Measurements from ENCODE around the gene ABCA12.

Gene ABCA12

DNA sequence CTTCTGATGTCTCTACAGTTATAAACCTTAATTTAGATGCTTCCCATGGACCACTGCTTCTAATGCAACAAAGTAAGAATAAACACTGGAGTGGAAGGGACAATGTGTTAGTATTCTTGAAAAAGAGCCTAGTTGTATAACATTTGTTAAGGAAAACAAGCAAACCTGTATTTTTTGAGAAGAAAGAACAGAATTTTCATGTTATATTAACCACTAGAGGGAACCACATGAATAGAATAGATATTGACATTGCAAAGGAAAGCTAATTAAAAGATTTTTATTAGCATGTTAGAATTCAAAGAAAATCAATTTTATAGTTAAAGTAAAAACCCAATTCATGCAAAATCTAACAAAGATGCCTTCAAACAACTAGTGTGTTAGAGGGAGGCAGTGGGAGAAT lies 177.7 kb downstream of the ABCA12 start:
- DNase-seq (ENCODE audit: low read depth, low spot score): no peak

DNA sequence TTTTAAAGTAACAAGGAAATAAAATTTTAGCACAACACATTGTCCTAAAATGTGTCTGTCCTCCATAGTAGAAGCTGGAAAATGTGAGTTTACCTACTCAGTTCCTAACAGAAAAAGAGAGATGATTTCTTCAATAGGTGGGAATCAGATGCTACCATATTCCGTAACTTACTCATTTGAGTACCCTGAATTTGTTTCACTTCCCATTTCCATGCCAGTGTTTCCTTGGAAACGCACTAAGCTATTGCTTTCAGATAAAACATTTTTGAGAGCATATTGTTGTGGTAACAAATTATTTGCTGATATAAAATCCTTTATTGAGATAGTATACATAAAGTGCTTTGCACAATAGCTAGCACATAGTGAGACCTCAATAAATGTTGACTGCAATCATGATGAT lies 191.5 kb downstream of the ABCA12 start:
- DNase-seq (ENCODE audit: low read depth, low spot score): no peak

DNA sequence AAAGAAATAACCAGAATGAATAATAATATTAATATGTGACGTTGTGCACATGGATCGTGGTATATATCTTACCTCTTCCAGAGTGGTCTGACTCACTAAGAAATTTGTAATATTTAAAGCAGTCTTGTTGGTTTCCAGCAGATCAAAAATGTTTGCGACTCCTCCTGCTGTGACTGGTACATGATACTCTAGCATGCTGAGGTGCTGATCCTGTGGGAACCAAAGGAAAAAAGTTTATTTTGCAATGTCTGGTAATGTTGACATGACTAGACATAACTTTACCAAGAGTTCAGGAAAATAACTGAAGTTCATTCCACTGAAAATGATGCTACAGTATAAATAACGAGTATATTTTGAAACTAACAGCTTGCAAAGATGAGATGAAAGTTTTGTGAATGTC lies 204.4 kb downstream of the ABCA12 start:
- DNase-seq (ENCODE audit: low read depth, low spot score): no peak

DNA sequence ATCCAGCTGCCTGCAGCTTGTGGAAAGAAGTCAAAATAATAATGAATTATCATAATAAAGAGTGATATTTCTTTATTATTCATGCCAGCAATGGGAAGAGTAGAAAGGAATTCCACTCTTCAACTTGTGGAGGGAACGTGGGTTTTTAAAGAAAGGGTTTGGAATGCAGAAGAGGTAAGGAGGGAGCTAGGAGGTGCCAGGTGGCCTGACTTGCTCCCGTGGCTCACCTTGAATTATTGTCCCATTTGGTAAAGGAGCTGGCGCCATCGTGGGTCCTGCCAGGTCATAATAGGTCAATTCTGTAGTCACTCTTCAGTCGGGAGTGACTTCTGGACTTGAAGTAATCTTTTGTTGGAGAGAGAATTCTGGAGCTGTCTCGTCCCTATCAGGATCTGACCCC lies 233.8 kb downstream of the ABCA12 start:
- DNase-seq (ENCODE audit: low read depth, low spot score): no peak

DNA sequence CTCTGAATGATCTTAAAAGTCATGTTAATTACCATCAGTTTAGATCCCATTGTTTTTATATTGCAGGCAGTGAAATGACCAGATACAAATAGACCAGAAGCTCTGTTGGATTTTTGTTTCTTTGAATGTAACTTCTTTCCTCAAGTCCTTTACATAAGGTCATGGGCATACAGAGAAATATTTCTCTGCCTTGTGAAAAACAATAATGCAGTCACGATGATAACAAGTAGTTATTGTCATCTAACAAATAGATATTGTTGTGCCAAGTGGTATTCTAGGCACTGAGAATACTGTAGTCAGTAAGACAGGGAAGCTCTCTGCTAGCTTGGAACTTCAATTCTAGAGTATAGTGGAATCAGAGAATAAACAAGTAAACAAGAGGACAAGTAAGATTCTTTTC lies 234.2 kb downstream of the ABCA12 start:
- no peak for DNase-seq (ENCODE audit: low read depth, low spot score)

DNA sequence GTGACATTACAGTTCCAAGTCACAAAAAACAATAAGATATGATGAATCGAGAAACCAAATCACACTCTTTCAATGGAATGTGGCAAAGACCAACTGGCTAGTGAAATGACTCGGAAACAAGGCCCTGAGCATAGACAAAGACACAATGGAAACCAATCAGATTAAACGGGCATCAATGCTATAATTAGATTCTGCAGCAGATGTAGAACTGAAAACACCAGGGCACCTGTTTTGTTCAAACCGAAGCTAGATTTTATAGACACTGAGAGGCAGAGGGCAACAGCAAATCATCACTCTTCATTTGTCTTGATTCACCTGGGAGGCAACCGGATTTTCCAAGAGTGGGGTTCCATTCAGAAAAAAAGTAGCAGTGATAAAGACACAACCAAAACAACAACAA lies 236.1 kb downstream of the ABCA12 start:
- DNase-seq (ENCODE audit: low read depth, low spot score): no peak

DNA sequence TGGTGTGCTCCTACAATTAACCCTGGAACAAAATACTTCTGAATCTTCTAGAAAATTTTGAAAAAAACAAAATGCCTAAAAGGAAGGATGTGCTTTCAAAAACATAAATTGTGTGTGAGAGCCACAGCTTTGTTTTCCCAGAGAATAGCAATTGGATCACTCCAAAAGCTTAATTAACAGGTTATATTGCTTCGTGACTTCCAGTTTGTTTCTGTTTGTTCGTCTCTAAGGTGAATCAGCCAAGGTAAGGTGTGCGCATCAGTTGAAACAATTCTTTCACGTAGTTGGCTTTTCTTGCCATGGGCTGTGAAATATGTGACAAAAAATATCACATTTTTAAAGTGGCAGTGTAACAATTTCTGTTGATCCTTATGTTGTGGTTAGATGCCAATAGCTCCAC lies 238.7 kb downstream of the ABCA12 start:
- no peak for DNase-seq (ENCODE audit: low read depth, low spot score)

DNA sequence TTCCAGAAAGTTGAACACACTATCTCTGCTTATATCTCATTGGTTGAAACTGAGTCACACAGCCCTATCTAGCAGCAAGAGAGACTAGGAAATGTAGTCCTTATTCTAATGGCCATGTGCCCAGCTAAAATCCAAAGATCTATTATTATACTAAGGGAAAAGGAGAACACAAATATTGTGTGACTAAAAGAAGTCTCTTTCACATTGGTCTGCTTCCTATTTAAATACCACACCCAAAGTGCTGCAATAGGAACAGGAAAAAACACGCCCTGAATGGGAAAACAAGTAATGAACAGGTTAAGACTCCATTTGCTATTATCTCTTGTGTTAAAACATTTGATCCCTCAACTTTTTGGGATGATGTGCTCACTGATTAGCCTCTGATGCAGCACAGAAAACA lies 242.2 kb downstream of the ABCA12 start:
- no peak for DNase-seq (ENCODE audit: low read depth, low spot score)

DNA sequence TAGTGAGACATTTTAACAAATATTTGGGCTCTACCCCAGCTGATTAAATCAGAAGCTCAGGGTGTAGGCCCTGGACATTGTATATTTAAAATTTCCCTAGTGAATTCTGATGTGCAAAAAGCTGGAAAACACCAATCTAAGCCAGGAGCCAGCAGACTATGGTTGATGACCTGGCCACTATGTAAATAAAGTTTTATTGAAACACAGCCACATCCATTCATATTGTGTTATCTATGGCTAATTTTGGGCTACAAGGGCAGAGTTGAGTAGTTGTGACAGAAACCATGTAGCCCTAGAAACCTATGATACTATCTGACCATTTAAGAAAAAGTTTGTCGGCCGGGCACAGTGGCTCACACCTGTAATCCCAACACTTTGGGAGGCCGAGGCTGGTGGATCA lies 243.0 kb downstream of the ABCA12 start:
- no peak for DNase-seq (ENCODE audit: low read depth, low spot score)

DNA sequence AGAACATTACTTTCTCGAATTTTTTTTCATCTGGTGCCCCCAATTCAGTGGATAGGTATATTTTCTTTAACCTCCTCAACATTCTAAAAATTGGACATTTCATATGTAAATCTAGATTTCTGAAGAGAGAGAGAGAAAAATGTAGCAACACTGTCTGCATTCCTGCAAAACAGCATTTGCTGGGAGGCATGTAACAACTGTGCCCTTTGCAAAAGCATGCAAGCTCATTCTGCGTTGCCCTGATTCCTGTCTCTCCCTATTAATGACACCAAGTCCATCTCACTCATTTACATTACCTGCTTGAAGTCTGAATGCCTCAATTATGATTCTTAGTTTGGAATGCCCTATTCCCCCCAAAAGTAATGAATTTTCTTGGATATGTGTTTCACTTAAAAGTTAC lies 249.1 kb downstream of the ABCA12 start:
- no peak for DNase-seq (ENCODE audit: low read depth, low spot score)

DNA sequence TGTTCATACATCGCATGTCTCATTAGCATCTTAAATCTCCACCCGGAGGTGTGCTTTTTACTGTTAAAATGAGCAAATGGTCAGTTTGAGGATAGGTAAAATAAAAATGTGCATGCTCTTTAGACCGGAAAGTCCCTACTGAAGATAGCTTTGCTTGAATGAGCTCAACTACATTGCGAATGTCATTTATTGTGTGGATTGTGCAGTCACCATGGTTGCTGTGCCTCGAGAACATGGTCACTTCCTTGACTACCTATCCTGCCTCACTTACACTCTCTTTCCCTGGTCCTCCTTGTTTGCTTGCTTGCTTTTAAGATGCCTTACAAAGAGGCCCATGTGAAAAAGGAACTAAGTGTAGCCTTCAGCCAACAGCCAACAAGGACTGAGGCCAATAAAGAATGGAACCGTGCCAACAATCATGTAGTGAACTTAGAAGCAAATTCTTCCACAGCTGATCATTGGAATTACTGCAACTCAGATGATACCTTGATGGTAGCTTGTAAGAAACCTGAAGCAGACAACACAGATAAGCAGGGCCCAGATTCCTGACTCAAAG lies 256.7 kb downstream of the ABCA12 start:
- DNase-seq (ENCODE audit: low read depth, low spot score): no peak
